HS-27A (cell line): ENCODE data around the gene APH1B.

Source experiments
- DNase-seq: peaks from one replicate; pipeline ENCODE4 v3.0.0-alpha.2; 2012; ENCODE audit warnings: low read depth, missing footprints

The APH1B gene

DNA sequence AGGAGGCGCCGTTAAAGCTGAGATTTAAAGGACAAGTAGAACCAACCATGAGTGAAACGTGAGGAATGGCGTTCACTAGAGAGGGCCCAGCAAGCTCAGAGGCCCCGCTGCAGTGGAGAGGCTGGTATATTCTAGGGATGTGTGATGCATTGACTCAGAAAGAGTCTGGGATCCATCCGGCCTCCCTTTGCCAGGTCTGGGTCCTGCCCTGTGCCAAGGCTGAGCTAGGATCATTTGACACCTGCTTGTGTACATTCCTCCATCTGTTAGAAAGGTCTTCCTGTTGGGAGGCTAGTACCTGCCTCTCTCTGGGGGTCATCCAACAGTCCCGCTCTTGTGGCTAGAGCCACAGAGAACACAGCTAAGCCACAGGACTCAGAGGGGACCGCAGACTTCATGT is 75.9 kb downstream of the APH1B start:
- DNase-seq = no peak

- no peak for DNase-seq
Observed at GRCh38 chr15:63353887-63354286, 76.5 kb downstream of the APH1B start.

DNA sequence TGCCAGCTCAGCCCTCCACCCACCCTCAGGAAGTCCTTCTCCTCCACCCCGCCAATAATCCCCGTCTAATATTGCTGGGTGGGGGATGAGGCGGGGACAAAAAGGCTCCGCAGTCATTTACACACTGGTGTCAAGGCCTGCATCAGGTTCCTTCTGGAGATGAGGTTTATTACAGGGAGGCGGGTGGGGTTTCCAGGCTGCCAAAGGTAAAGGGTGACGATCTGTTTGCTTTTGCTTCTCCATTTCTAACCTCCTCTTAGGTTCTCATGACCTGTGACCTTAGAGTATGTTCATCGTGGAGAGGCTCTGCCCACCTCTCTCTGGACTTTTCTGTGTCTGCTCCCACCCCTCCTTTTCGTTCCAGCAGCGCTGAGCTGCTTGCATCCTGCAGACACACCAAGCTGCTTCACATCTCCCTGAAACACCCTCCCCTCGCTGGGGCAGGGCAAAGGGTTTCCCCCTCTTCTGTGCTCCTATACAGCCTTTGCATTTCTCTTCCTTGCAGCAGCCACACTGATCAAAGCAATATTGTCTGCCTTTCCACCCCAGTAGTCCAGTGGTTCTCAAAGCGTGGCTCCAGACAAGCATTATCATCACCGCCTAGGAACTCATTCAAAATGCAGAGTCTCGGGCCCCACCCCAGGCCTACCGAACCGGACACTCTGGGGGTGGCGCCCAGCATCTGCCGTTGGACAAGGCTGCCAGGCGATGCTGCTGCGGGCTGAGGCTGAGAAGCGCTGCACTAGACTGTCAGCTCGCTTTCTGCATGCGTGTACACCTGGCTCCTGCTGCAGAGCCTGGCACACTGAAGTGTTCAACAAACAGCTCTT is 77.6 kb downstream of the APH1B start:
- no peak for DNase-seq

- DNase-seq = no peak
Observed at GRCh38 chr15:63357061-63357460, 79.7 kb downstream of the APH1B start.

DNA sequence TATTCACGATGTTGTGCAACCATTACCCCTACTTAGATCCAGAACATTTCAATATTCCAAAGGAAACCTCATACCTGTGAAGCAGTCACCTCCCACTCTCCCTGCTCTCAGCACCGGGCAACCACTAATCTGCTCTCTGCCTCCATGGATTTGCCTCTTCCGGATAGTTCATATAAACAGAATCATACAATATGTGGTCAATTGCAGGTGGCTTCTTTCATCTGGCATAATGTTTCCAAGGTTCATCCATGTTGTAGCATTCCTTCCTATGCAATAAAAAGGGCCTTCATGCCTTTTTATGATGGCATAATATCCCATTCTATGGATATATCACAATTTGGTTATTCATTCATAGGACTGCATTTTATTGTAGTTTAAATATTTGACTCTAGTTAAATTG is 80.3 kb downstream of the APH1B start:
- DNase-seq = no peak

GRCh38 chr15:63358241-63359029 is 81.0 kb downstream of the APH1B start:
- DNase-seq = no peak
